GM18499 (cell line): ENCODE data around the gene NOSTRIN.
"Not testable (repeated sequence)": the region's sequence is repeated elsewhere in the genome, so short reads cannot be mapped to it uniquely, and the experiment has no call there.

ENCODE experiments used
- ATAC-seq: cut with Tn5 transposase; IDR thresholded peaks from one replicate; pipeline ENCODE4 v1.9.1; 2021; ENCODE audit warnings: moderate number of reproducible peaks; ENCODE audit not compliant: insufficient read depth, unreplicated experiment

NOSTRIN gene

GRCh38 chr2:168816369-168816768 is 13.9 kb downstream of the NOSTRIN start:
- no peak for ATAC-seq

GRCh38 chr2:168819050-168819715 is 16.7 kb downstream of the NOSTRIN start:
- ATAC-seq = no peak

DNA sequence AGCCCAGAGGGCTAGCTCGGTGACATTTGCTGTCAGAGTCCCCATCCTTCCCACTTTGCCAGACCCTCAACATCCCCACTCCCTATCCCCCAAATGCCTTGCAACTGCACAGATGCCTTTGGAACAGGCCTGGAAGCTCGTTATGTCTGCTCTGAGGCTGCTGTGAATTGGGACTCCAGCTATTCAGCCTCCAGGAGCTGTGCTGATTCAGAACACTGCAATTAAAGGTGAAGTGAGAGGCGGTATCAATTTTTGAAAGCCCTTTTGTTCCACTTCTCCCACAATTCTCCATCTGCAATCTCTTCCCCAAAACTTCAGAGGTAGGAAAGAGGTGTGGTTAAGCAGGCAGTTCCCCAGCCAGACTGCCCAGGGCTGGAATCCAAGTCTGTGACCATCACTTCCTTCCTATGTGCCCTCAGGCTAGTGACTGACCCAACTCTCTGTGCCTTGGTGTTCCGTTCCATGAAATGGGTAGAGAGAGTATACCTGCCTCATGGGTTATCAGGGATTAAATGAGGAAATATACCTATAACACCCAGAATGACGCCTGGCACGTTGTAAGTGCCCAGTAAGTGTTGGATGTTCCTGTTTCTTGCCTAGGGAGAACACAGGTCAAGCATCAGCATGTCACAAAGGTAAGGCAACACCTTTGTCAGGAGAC is 17.5 kb downstream of the NOSTRIN start:
- ATAC-seq = no peak

GRCh38 chr2:168821577-168821976 is 19.1 kb downstream of the NOSTRIN start:
- no peak for ATAC-seq

GRCh38 chr2:168821992-168822391 is 19.6 kb downstream of the NOSTRIN start:
- ATAC-seq = no peak

GRCh38 chr2:168825126-168825525 is 22.7 kb downstream of the NOSTRIN start:
- no peak for ATAC-seq

DNA sequence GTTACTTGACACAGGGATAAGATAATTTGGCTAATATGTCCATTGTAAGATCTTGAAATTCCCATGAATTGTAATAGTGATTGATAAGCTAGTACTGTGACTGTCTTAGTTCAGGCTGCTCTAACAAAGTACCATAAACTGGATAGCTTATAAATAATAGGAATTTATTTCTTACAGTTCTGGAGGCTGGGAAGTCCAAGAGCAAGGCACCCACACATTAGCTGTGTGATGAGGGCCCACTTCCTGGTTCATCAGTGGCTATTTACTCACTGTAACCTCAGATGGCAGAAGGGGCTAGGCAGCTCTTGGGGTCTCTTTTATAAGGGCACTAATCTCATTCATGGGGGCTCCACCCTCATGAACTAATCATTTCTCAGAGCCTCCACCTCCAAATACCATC is 28.5 kb downstream of the NOSTRIN start:
- no peak for ATAC-seq

- ATAC-seq = no peak
These were observed 29.2 kb downstream of the NOSTRIN start for GRCh38 chr2:168831662-168832061.

GRCh38 chr2:168835969-168836368 is 33.5 kb downstream of the NOSTRIN start:
- ATAC-seq = no peak

DNA sequence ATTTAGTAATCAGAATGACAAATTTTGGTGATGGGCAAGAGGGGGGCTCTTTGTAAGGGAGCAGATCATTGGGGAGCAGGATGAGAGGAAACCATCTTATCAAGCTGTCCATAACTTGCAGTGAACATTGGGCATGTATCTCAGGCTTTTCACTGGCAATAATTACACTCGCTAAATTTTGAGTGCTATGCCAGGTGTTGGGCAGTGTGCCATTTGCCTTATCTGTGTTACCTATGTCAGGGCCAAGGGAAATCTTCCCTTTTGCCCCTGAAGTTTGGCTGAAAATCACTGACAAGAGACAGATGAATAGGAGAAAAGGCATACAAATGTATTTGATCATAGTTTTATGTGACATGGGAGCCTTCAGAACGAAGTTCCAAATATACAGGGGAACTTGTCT is 39.0 kb downstream of the NOSTRIN start:
- ATAC-seq = no peak

GRCh38 chr2:168843253-168843652 is 40.8 kb downstream of the NOSTRIN start:
- no peak for ATAC-seq

- ATAC-seq = no peak
These were observed 45.8 kb downstream of the NOSTRIN start for GRCh38 chr2:168848225-168848624.

- ATAC-seq = no peak
These were observed 47.2 kb downstream of the NOSTRIN start for GRCh38 chr2:168849610-168850009.

- ATAC-seq = no peak
These were observed 48.4 kb downstream of the NOSTRIN start for GRCh38 chr2:168850846-168851245.

GRCh38 chr2:168851674-168852320 is 49.4 kb downstream of the NOSTRIN start:
- ATAC-seq = no peak

GRCh38 chr2:168852481-168852880 is 50.0 kb downstream of the NOSTRIN start:
- no peak for ATAC-seq

GRCh38 chr2:168853471-168853870 is 51.0 kb downstream of the NOSTRIN start:
- no peak for ATAC-seq

- no peak for ATAC-seq
These were observed 52.2 kb downstream of the NOSTRIN start for GRCh38 chr2:168854651-168855050.

DNA sequence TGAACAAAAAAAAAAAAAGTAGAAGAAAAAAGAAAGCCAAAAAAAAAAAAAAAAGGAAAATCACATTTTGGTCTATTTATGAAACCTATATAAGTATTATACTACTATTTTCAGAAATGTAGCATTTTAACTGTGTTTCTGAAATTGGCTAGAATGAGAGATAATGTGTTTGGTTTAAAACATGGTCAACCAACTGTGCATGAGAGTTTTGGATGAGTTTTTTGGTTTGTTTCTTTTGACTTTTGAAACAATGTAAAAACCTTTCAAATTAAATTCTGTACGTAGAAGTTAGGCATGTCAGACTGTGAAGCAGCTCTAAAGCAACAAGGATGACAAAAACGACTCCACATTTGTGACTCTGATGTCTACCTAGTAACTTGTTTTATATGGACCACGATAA is 53.2 kb downstream of the NOSTRIN start:
- ATAC-seq = no peak

DNA sequence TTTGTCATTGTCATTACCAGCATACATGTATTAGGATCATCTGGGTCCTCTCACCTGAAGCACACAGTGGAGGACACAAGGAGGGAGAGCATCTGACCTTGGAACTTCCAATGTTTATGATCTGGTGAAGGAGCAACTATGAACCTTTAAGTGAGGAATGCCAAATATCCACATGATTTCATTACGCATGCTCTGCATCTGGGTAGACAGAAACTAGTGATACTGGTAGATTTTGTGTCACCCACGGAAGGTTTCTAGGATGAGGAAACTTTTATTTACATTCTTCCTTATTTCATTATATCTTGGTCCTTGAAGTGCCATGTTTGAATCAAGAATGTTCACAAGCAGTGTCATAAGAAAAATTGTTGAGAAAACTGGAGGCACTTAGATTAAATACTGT is 55.7 kb downstream of the NOSTRIN start:
- ATAC-seq = no peak

GRCh38 chr2:168867164-168867563 is 64.7 kb downstream of the NOSTRIN start:
- ATAC-seq = not testable (repeated sequence)

- ATAC-seq = not testable (repeated sequence)
These were observed 67.9 kb downstream of the NOSTRIN start for GRCh38 chr2:168870369-168870768.
